Lung microvascular endothelial cell (primary cell): Measurements from ENCODE around the gene IFI35. TPM values are rescaled to one million over a fixed set of nuclear protein-coding genes. Genes with fewer than 3 reads are reported as not detected.
"Not testable (repeated sequence)": the region's sequence is repeated elsewhere in the genome, so short reads cannot be mapped to it uniquely, and the experiment has no call there.

ENCODE experiments used
- DNase-seq, 2 donors: peaks; one replicate each; pipeline versions ENCODE4 v3.0.0 to v3.0.0-alpha.2; 2010; ENCODE audit warnings: low read depth in 2 of 2
- total RNA-seq: library from RNA; depleted of rRNA; stranded (reverse); fragments of >200 nt; gene quantifications from 2 replicates; pipeline ENCODE4 v1.2.1, GENCODE V29; 2014

Gene IFI35
- total RNA-seq, 1 donor from 2014 or later: 7.5 TPM

GRCh38 chr17:42997984-42998938, 8.3 kb upstream of the IFI35 start, which contains the start of gene RPL27:
Gene RPL27 (plus strand): TSS chr17:42998419. CDS start chr17:42998751, 332 bp downstream.
- DNase-seq: peak; percentile 100

- DNase-seq: no peak
Measured at GRCh38 chr17:42999003-42999525, 7.5 kb upstream of the IFI35 start.

GRCh38 chr17:43000894-43001293, 5.7 kb upstream of the IFI35 start:
- DNase-seq: not testable (repeated sequence)

GRCh38 chr17:43003542-43004172, 2.9 kb upstream of the IFI35 start:
- no peak for DNase-seq

GRCh38 chr17:43010667-43011308, 4.2 kb downstream of the IFI35 start:
- peak in 1 of 2 donors; percentile 87 for DNase-seq

- DNase-seq: no peak
Measured at GRCh38 chr17:43011728-43012472, 5.3 kb downstream of the IFI35 start.

GRCh38 chr17:43013296-43013695, 6.7 kb downstream of the IFI35 start:
- no peak for DNase-seq

GRCh38 chr17:43014020-43014648, 7.5 kb downstream of the IFI35 start:
- no peak for DNase-seq

GRCh38 chr17:43014649-43015542, 8.3 kb downstream of the IFI35 start:
- no peak for DNase-seq

GRCh38 chr17:43015579-43015978, 9.0 kb downstream of the IFI35 start:
- peak; percentile 75 for DNase-seq

- no peak for DNase-seq
Measured at GRCh38 chr17:43016216-43016615, 9.6 kb downstream of the IFI35 start.

GRCh38 chr17:43018008-43018853, 11.6 kb downstream of the IFI35 start:
- peak; percentile 43 to 59 for DNase-seq

- no peak for DNase-seq
Measured at GRCh38 chr17:43018932-43019331, 12.3 kb downstream of the IFI35 start.

- no peak for DNase-seq
Measured at GRCh38 chr17:43019418-43019817, 12.8 kb downstream of the IFI35 start.

GRCh38 chr17:43020030-43020621, 13.5 kb downstream of the IFI35 start:
- peak in 1 of 2 donors; percentile 84 for DNase-seq

GRCh38 chr17:43020789-43021740, 14.5 kb downstream of the IFI35 start:
- DNase-seq: peak; percentile 72 to 77
